HG02678 (cell line): ENCODE data around the gene ECI2.
A peak's percentile ranks its signal among the peaks of the same experiment; 100 is the strongest.
"Not testable (repeated sequence)": the region's sequence is repeated elsewhere in the genome, so short reads cannot be mapped to it uniquely, and the experiment has no call there.

Experiments used
- ATAC-seq: cut with Tn5 transposase; IDR thresholded peaks from one replicate; pipeline ENCODE4 v1.9.1; 2021; ENCODE audit warnings: mild to moderate bottlenecking, moderate library complexity; ENCODE audit not compliant: unreplicated experiment

The ECI2 gene

DNA sequence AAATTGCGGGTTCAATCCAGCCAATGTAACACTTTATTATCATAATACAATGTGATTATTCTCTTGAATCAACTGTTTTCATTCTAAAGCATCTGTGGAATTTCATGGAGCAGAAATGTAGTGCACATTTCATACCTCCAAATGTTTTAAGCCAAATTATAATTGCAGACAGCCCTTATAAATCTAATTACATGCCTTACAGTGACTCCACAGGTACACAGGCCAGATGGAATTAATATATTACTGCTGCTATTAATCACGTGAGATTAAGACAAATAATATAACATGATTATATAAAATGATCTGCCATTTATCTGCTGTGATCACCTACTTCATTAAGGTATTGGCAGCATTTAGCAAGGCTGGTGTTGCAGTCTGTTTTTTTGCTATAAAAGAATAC is 9.7 kb upstream of the ECI2 start:
- ATAC-seq: no peak

DNA sequence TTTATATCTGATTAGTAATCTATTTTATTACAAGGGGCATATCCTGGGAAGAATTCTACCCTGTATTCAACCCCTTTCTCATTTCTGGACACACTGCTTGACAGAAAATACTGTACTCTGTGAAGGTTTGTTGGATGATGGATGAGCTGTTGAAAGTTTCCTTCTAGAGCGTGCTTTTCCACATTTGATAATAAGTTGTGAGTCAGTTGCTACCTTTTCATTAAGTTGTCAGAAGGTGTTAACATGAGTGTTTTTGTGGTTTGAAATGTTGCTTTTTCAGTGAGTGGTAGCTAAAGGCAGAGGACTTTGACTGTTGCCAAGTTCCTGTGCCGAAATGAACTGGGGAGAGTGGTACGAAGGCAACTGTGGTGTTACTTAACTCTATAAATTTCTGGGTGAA is 3.9 kb upstream of the ECI2 start:
- ATAC-seq: no peak

GRCh38 chr6:4138186-4138585 is 2.8 kb upstream of the ECI2 start:
- ATAC-seq: no peak

DNA sequence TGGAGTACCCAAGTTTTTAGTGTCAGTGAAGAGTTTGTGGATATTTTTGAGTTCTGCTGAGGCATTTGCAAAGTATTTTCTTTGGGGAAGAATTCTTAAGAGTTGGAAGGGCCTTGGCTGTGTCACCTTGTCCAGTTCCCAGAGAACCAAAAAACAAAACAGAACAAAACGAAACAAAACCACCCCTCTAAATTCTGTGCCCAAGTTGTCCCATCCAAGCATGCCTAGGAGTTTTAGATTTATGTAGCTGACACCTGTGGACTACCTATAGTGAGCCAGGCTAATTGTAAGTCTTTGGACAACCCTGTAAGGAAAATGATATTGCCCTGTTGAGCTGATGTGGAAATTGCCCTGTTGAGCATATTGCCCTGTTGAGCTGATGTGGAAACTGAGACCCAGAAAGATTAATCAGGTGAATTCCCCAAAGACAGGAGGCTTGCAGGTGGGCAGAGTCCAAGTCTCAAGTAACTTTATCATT is 1.0 kb upstream of the ECI2 start:
- no peak for ATAC-seq

- ATAC-seq: peak; percentile 74
Measured at GRCh38 chr6:4135665-4136353, 434 bp upstream of the ECI2 start.

GRCh38 chr6:4133941-4134838 is 1.2 kb downstream of the ECI2 start:
- no peak for ATAC-seq

- ATAC-seq: no peak
Measured at GRCh38 chr6:4130357-4130987, 4.9 kb downstream of the ECI2 start.

- ATAC-seq: no peak
Measured at GRCh38 chr6:4129446-4129845, 5.9 kb downstream of the ECI2 start.

DNA sequence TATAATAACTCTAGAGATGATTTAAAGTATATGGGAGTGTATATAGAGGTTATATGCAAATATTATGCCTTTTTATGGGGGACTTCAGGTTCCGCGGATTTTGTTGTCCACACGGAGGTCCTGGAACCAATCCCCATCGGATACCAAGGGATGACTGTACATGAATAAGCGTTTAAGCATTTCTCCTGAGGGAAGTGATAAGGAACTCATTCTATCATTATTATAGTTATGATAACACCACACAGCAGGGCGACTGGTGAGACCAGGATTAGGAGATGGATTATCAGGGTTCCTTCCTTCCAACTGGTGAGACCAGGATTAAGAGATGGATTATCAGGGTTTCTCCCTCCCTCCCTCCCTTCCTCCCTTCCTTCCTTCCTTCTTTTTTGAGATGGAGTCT is 6.6 kb downstream of the ECI2 start:
- ATAC-seq: no peak

- no peak for ATAC-seq
Measured at GRCh38 chr6:4128072-4128471, 7.3 kb downstream of the ECI2 start.

- no peak for ATAC-seq
Measured at GRCh38 chr6:4125933-4126864, 9.2 kb downstream of the ECI2 start.

- ATAC-seq: no peak
Measured at GRCh38 chr6:4125500-4125899, 9.9 kb downstream of the ECI2 start.

GRCh38 chr6:4124351-4124750 is 11.0 kb downstream of the ECI2 start:
- no peak for ATAC-seq

- ATAC-seq: no peak
Measured at GRCh38 chr6:4115741-4116140, 19.6 kb downstream of the ECI2 start.

DNA sequence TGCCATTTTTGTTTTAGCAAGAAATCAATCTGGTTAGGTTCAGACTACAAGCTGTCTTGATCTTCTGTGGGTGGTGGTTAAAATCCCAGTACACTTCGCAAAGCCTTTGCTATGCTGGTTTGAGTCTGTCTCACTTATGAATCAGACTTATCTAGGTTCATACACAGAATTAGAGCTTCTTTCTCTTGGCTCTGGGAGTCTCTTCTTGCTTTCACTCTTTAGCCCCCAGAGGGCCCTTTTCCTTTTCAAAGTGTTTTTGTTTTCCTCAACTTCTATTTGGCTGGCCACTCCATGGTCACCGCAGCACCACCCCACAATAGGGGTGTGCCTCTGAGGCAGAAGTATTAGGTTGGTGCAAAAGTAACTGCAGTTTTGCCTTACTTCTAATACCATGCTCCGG is 21.3 kb downstream of the ECI2 start:
- ATAC-seq: no peak

DNA sequence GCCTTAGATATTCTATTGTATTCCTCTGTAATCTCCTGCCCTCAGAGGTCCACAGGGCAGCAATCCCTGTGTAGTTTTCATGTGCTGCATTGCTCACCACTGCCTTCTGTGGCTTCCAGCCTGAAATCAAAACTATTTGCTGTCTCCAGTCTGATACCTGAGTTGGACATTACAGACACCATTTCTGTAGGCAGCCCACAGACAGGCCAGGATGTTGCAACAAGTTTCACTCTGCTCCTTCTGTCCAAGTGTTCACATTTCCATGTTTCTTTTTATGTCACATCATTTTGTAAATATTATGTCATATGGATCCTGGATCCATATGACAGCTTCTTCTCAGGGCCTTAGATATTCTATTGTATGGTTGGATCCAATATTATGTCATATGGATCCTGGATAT is 21.7 kb downstream of the ECI2 start:
- ATAC-seq: no peak

GRCh38 chr6:4112366-4112765 is 23.0 kb downstream of the ECI2 start:
- ATAC-seq: no peak

GRCh38 chr6:4109363-4109815 is 26.0 kb downstream of the ECI2 start:
- ATAC-seq: not testable (repeated sequence)

DNA sequence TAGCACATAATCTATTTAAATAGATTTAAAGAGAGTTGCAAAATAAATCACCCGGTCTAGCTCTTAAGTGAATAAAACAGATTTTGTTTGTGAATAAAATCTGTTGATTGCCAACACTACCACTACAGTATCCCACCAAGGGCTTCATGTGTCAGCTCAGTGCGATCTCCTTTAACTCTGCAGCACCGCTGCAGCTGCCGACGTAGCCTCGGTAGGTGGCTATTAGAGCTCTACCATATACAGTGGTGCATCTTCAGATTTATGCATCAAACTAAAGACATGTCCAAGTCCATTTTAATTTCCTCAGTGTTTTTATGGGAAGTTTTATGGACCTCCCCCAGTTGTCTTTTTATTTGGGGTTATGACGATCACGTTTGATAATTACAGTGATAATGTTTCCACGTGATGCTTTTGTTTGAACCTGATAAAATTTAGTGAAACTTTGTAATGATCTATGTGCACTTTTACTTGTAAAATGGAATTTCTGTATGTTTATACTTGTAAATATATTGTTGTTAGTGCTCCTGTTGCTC is 26.7 kb downstream of the ECI2 start:
- no peak for ATAC-seq

- no peak for ATAC-seq
Measured at GRCh38 chr6:4107873-4108272, 27.5 kb downstream of the ECI2 start.
